Sigmoid colon (tissue), 7 donors: ENCODE data around the gene STK25. TPM values are rescaled to one million over a fixed set of nuclear protein-coding genes. Genes with fewer than 3 reads are reported as not detected.

ENCODE experiments used
- DNase-seq: peaks from one replicate; pipeline ENCODE4 v3.0.0-alpha.2; 2019
- H3K27ac ChIP-seq, 4 donors: fragments of 200-600 bp; sonication (generic); one replicate each; pipeline ENCODE4 v1.5.1; 2016 to 2019; ENCODE audit warnings: mild to moderate bottlenecking in 1 of 4
- H3K27me3 ChIP-seq, 3 donors: fragments of 200-600 bp; sonication (generic); one replicate each; pipeline ENCODE4 v1.5.1; 2019; ENCODE audit warnings: mild to moderate bottlenecking in 1 of 3
- H3K36me3 ChIP-seq, 4 donors: fragments of 200-600 bp; sonication (generic); one replicate each; pipeline ENCODE4 v1.5.1; 2016 to 2019
- H3K4me1 ChIP-seq, 4 donors: fragments of 200-600 bp; sonication (generic); one replicate each; pipeline ENCODE4 v1.5.1; 2017 to 2019
- H3K4me3 ChIP-seq, 4 donors: fragments of 200-600 bp; sonication (generic); one replicate each; pipeline ENCODE4 v1.5.1; 2017 to 2019; ENCODE audit warnings: mild to moderate bottlenecking in 2 of 4, moderate library complexity in 1 of 4
- H3K9me3 ChIP-seq, 4 donors: fragments of 200-600 bp in 3 of 4; sonication (generic) in 3 of 4; one replicate each; pipeline versions ENCODE4 v1.5.1 to v1.6.1; 2013 to 2019
- CTCF ChIP-seq, 4 experiments: fragments of 450-650 bp in 3 of 4; fragments of 200-600 bp in 1 of 4; IDR thresholded peaks; one replicate each; pipeline ENCODE4 v1.5.1; 2016 to 2019; ENCODE audit warnings: antibody characterized with exemption in 4 of 4, mild to moderate bottlenecking in 3 of 4, moderate library complexity in 2 of 4
- EP300 ChIP-seq, 4 donors: sonication (generic); formaldehyde crosslinking; IDR thresholded peaks; one replicate each; pipeline ENCODE4 v1.6.1; 2017; ENCODE audit warnings: antibody characterized with exemption in 4 of 4
- POLR2A ChIP-seq, 2 donors: fragments of 450-650 bp; IDR thresholded peaks; one replicate each; pipeline ENCODE4 v1.6.1; 2016; ENCODE audit warnings: antibody characterized with exemption in 2 of 2, mild to moderate bottlenecking in 2 of 2, moderate library complexity in 2 of 2
- POLR2AphosphoS5 ChIP-seq, 4 donors: sonication (generic); formaldehyde crosslinking; IDR thresholded peaks; one replicate each; pipeline ENCODE4 v1.6.1; 2017; ENCODE audit warnings: antibody characterized with exemption in 4 of 4
- WGBS, 2 donors: extraction: QIAGEN DNeasy Blood & Tissue Kit; methylation state at CpG; one replicate each; pipeline ENCODE4 v1.1.7; 2013; 5-methylcytosine and 5-hydroxymethylcytosine counted together
- intact Hi-C: fragments of 100-400 bp; cut with DNase I; formaldehyde crosslinking; loops from one replicate; pipeline ENCODE4 v1.15.1; 2023
- polyA plus RNA-seq, 3 donors: library from polyadenylated mRNA; stranded (reverse); fragments of 200-250 nt; gene quantifications; one replicate each; pipeline ENCODE4 v1.2.3, GENCODE V29; 2013
- small RNA-seq, 3 donors: library from RNA; depleted of rRNA; stranded (forward); fragments of <200 nt; gene quantifications; one replicate each; pipeline ENCODE3, GENCODE V24; 2016
- total RNA-seq, 4 donors: library from RNA; depleted of rRNA; stranded (reverse); fragments of >200 nt; gene quantifications; one replicate each; pipeline ENCODE4 v1.1.0, GENCODE V29; 2016
- donor health status: healthy with polysubstance abuse.
- donor health status: Bipolar disorder and iron deficiency.
- donor health status: healthy.

STK25 gene
- total and polyA plus RNA-seq, 7 donors = 77.7 to 266 (median 135) TPM

GRCh38 chr2:241445426-241445825 is 63.0 kb downstream of the STK25 start:
- Histone ChIP-seq H3K27ac (no peak overlapping the region), H3K4me3 (no peak overlapping the region), H3K36me3 (peaks cover 0 to 53% (median 19%) of the 10 kb centered on the region in 4 donors), H3K27me3 (no peaks in the 10 kb centered on the region), H3K4me1 (no peaks in the 10 kb centered on the region), H3K9me3 (no peaks in the 10 kb centered on the region)
- intact Hi-C loops = no loop called here
- TF ChIP-seq CTCF (IDR thresholded peaks at IDR 0.05) (no peak), POLR2A (IDR thresholded peaks at IDR 0.05) (no peak), POLR2AphosphoS5 (IDR thresholded peaks at IDR 0.05) (no peak), EP300 (IDR thresholded peaks at IDR 0.05) (no peak)
- no peak for DNase-seq
- 82 to 85% methylated on average over 2 of the region's 2 CpGs for WGBS, 2 donors

GRCh38 chr2:241443486-241444223 is 64.7 kb downstream of the STK25 start:
- Histone ChIP-seq H3K4me3 (no peak overlapping the region), H3K36me3 (peaks cover 0 to 70% (median 26%) of the 10 kb centered on the region in 4 donors), H3K27me3 (no peaks in the 10 kb centered on the region), H3K9me3 (no peaks in the 10 kb centered on the region), H3K27ac (no peak overlapping the region), H3K4me1 (no peaks in the 10 kb centered on the region)
- intact Hi-C loops = no loop called here
- WGBS, 2 donors = 69 to 86% methylated on average over 6 of the region's 6 CpGs
- no peak for TF ChIP-seq EP300 (IDR thresholded peaks at IDR 0.05)
- no peak for TF ChIP-seq POLR2A (IDR thresholded peaks at IDR 0.05)
- no peak for TF ChIP-seq POLR2AphosphoS5 (IDR thresholded peaks at IDR 0.05)
- no peak for TF ChIP-seq CTCF (IDR thresholded peaks at IDR 0.05)
- DNase-seq = no peak

Small RNAs within 50 kb of the gene (small RNA-seq; reads per million reads assigned to genes)
- gene MIR3133 = 0 reads per million in 3 donors

Other genes starting within 250 kb of the STK25 start
- gene HDLBP, start 192.9 kb downstream of the STK25 start, total RNA-seq = 100 to 1,000 TPM; 201 to 281 (median 247) TPM
- gene HDLBP, start 192.9 kb downstream of the STK25 start, polyA plus RNA-seq = 100 to 1,000 TPM; 115 to 182 (median 117) TPM
- gene SEPTIN2, start 192.7 kb downstream of the STK25 start, total RNA-seq = 100 to 1,000 TPM; 245 to 295 (median 286) TPM
- gene SEPTIN2, start 192.7 kb downstream of the STK25 start, polyA plus RNA-seq = 100 to 1,000 TPM; 135 to 178 (median 166) TPM
- gene FARP2, start 152.3 kb downstream of the STK25 start, total RNA-seq = 10 to 100 TPM; 19.3 to 32.6 (median 28.1) TPM
- gene FARP2, start 152.3 kb downstream of the STK25 start, polyA plus RNA-seq = 10 to 100 TPM; 24.0 to 41.6 (median 33.0) TPM
- 100 to 1,000 TPM in 1 of 4 donors, 10 to 100 TPM in 3; 46.6 to 112 (median 81.0) TPM for gene BOK, start 50.2 kb upstream of the STK25 start, total RNA-seq
- 10 to 100 TPM in 1 of 3 donors, 1 to 10 TPM in 2; 6.2 to 12.7 (median 8.4) TPM for gene BOK, start 50.2 kb upstream of the STK25 start, polyA plus RNA-seq
- 10 to 100 TPM; 28.9 to 44.7 (median 38.4) TPM for gene THAP4, start 128.6 kb upstream of the STK25 start, total RNA-seq
- gene THAP4, start 128.6 kb upstream of the STK25 start, polyA plus RNA-seq = 100 to 1,000 TPM in 2 of 3 donors, 10 to 100 TPM in 1; 69.3 to 112 (median 109) TPM
- 10 to 100 TPM; 35.2 to 69.8 (median 45.2) TPM for gene ATG4B, start 129.1 kb upstream of the STK25 start, total RNA-seq
- gene ATG4B, start 129.1 kb upstream of the STK25 start, polyA plus RNA-seq = 10 to 100 TPM; 27.6 to 70.7 (median 29.4) TPM
- gene DTYMK, start 178.2 kb upstream of the STK25 start, total RNA-seq = 10 to 100 TPM in 2 of 4 donors, 1 to 10 TPM in 2; 7.4 to 13.8 (median 10.8) TPM
- 10 to 100 TPM; 18.6 to 53.0 (median 23.8) TPM for gene DTYMK, start 178.2 kb upstream of the STK25 start, polyA plus RNA-seq
- gene ING5, start 193.5 kb upstream of the STK25 start, total RNA-seq = 10 to 100 TPM; 21.1 to 49.8 (median 29.9) TPM
- gene ING5, start 193.5 kb upstream of the STK25 start, polyA plus RNA-seq = 10 to 100 TPM in 2 of 3 donors, 1 to 10 TPM in 1; 9.6 to 31.8 (median 20.1) TPM
- gene D2HGDH, start 226.0 kb upstream of the STK25 start, total RNA-seq = 10 to 100 TPM; 10.7 to 26.9 (median 13.3) TPM
- 10 to 100 TPM in 1 of 3 donors, 1 to 10 TPM in 2; 6.0 to 36.9 (median 8.6) TPM for gene D2HGDH, start 226.0 kb upstream of the STK25 start, polyA plus RNA-seq